Panc1 (cell line): Measurements from ENCODE around the gene TTLL11. TPM values are rescaled to one million over a fixed set of nuclear protein-coding genes. Genes with fewer than 3 reads are reported as not detected.

Source experiments
- ATAC-seq: fragments of 200-7000 bp; cut with Tn5 transposase; 2 replicates; pipeline ENCODE4 v1.9.1; 2020; ENCODE audit warnings: mild to moderate bottlenecking, moderate library complexity
- BruUV-seq: library from RNA; stranded (reverse); fragments of 400-500 nt; replicated peaks from 2 replicates; lab custom pipeline; 2021; lab: Mats Ljungman, UMichigan
- CTCF ChIA-PET: fragments of 300-600 bp; sonication (Branson Sonifier 250); formaldehyde crosslinking; loops from one replicate; lab custom pipeline; 2022; ENCODE audit warnings: antibody characterized with exemption; lab: Charles Lee
- POLR2A ChIA-PET: fragments of 300-600 bp; sonication (Branson Sonifier 250); formaldehyde crosslinking; loops from one replicate; lab custom pipeline; 2022; ENCODE audit warnings: antibody characterized with exemption; lab: Charles Lee
- DNase-seq: peaks from one replicate; pipeline ENCODE4 v3.0.0-alpha.2; 2010; ENCODE audit warnings: low read depth, low spot score
- H3K27ac ChIP-seq: 2 replicates; pipeline ENCODE4 v1.5.1; 2011; ENCODE audit warnings: mild to moderate bottlenecking, low read length, inconsistent platforms
- H3K27me3 ChIP-seq: fragments of 200-500 bp; sonication (Bioruptor generic); 2 replicates; pipeline ENCODE4 v1.6.0; 2014; ENCODE audit warnings: low read length, inconsistent platforms; ENCODE audit not compliant: control insufficient read depth, insufficient read depth
- H3K36me3 ChIP-seq: fragments of 200-500 bp; sonication (Bioruptor generic); 2 replicates; pipeline ENCODE4 v1.5.1; 2014; ENCODE audit warnings: inconsistent platforms, mild to moderate bottlenecking, low read length, moderate library complexity; ENCODE audit not compliant: control insufficient read depth, insufficient read depth
- H3K4me1 ChIP-seq: 2 replicates; pipeline ENCODE4 v1.5.1; 2011; ENCODE audit warnings: inconsistent platforms, mild to moderate bottlenecking, low read length, moderate library complexity; ENCODE audit not compliant: control insufficient read depth, insufficient read depth
- H3K4me3 ChIP-seq, 2 experiments: 2 replicates each; pipeline ENCODE4 v1.5.1; 2011 to 2012; ENCODE audit warnings: low read depth in 2 of 2, low read length in 2 of 2, mild to moderate bottlenecking in 2 of 2, inconsistent platforms in 1 of 2, moderate library complexity in 1 of 2
- H3K9me3 ChIP-seq: fragments of 200-500 bp; sonication (Bioruptor generic); 2 replicates; pipeline ENCODE4 v1.5.1; 2014; ENCODE audit warnings: low read depth, mild to moderate bottlenecking, inconsistent platforms, low read length, moderate library complexity; ENCODE audit not compliant: control insufficient read depth, insufficient read depth
- CTCF ChIP-seq: fragments of 450-650 bp; IDR thresholded peaks from 2 replicates; pipeline ENCODE4 v1.5.1; 2017; ENCODE audit warnings: mild to moderate bottlenecking
- POLR2AphosphoS5 ChIP-seq: IDR thresholded peaks from 2 replicates; pipeline ENCODE4 v1.6.1; 2012; ENCODE audit warnings: mild to moderate bottlenecking, low read depth, low read length, moderate library complexity
- REST ChIP-seq, 2 experiments: IDR thresholded peaks; 2 replicates each; pipeline ENCODE4 v1.6.1; 2011 to 2012; ENCODE audit warnings: low read depth in 2 of 2, control low read depth in 1 of 2, low read length in 1 of 2, mild to moderate bottlenecking in 1 of 2, moderate library complexity in 1 of 2; ENCODE audit not compliant: insufficient read depth in 1 of 2
- SIN3A ChIP-seq: IDR thresholded peaks from 2 replicates; pipeline ENCODE4 v1.6.1; 2012; ENCODE audit warnings: low read depth, mild to moderate bottlenecking, low read length, moderate library complexity, borderline replicate concordance; ENCODE audit not compliant: insufficient read depth
- TCF7L2 ChIP-seq: IDR thresholded peaks from 2 replicates; pipeline ENCODE4 v1.6.1; 2011; ENCODE audit warnings: mild to moderate bottlenecking, low read depth, low read length, inconsistent platforms
- in situ Hi-C: cut with HindIII; loops from 2 replicates; pipeline ENCODE4 v1.10.0; 2016; ENCODE audit warnings: low sequenced_read_pairs, low pct_unique_long_range_greater_than_20kb
- intact Hi-C: fragments of 100-400 bp; cut with micrococcal nuclease; formaldehyde crosslinking; loops from one replicate; pipeline ENCODE4 v1.10.0; 2022; ENCODE audit not compliant: unreplicated experiment
- total RNA-seq: library from RNA; stranded (reverse); gene quantifications from one replicate; pipeline ENCODE4 v1.2.1, GENCODE V29; 2021; ENCODE audit not compliant: unreplicated experiment

The TTLL11 gene
- total RNA-seq, 1 experiment from 2014 or later = 1.1 TPM

GRCh38 chr9:122088880-122089706 lies 4.0 kb downstream of the TTLL11 start:
- Histone ChIP-seq H3K27ac (no peak overlapping the region), H3K9me3 (no peaks in the 10 kb centered on the region), H3K4me3 (no peak overlapping the region), H3K27me3 (no peaks in the 10 kb centered on the region), H3K36me3 (no peaks in the 10 kb centered on the region), H3K4me1 (no peaks in the 10 kb centered on the region)
- ChIA-PET CTCF (no interaction called here), POLR2A (no interaction called here)
- intact Hi-C loops = no loop called here
- TF ChIP-seq SIN3A (no peak), POLR2AphosphoS5 (no peak), REST (IDR thresholded peaks at IDR 0.05; ENCODE audit: insufficient read depth in 1 of 2, low read depth in 2 of 2, low read length in 1 of 2) (no peak), CTCF (no peak), TCF7L2 (no peak)
- no peak for ATAC-seq
- in situ Hi-C loops = no loop called here
- no peak for DNase-seq
- no TSS peak for BruUV-seq

- H3K27ac ChIP-seq = no peak overlapping the region
- BruUV-seq = no TSS peak
- DNase-seq = no peak
- H3K36me3 ChIP-seq = no peaks in the 10 kb centered on the region
- no peak overlapping the region for H3K4me3 ChIP-seq
- no peak for ATAC-seq
- in situ Hi-C loops = no loop called here
- TF ChIP-seq REST (IDR thresholded peaks at IDR 0.05; ENCODE audit: insufficient read depth in 1 of 2, low read depth in 2 of 2, low read length in 1 of 2) (no peak), TCF7L2 (no peak), SIN3A (no peak), POLR2AphosphoS5 (no peak), CTCF (no peak)
- ChIA-PET CTCF (no interaction called here), POLR2A (no interaction called here)
- no peaks in the 10 kb centered on the region for H3K27me3 ChIP-seq
- intact Hi-C loops = no loop called here
- no peaks in the 10 kb centered on the region for H3K4me1 ChIP-seq
- H3K9me3 ChIP-seq = no peaks in the 10 kb centered on the region
These were observed 5.5 kb downstream of the TTLL11 start for GRCh38 chr9:122087406-122088200.
